RKO (cell line): ENCODE results near the gene ZNF618.
"Not testable (repeated sequence)": the region's sequence is repeated elsewhere in the genome, so short reads cannot be mapped to it uniquely, and the experiment has no call there.

Experiments
- DNase-seq: peaks from one replicate; pipeline ENCODE4 v3.0.0-alpha.2; 2016; ENCODE audit warnings: low spot score

ZNF618 gene

DNA sequence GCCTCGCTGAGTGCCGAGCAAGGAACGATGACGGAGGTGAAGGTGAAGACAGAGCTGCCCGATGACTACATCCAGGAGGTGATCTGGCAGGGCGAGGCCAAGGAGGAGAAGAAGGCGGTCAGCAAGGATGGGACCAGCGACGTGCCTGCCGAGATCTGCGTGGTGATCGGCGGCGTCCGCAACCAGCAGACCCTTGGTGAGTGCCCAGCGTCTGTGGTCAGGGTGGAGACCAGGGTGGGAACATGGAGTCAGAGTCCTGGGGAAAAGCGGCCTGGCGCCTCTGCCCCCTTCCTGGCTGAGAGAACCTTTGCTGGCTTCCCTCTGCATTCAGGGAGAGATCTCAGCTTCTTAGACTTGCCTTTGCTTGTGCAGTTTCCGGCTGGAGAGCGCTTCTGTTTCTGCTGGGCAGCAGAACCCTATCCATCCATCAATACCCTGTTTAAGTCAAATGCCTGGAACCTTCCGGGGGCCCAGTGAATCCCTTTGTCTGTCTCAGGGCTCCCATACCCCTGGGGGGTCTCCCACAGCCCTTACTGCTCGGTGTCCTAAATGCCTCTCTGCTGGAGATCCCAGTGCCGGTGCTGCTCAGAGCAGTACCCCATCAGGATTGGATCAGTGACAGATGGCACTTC, 112.4 kb downstream of the ZNF618 start:
- no peak for DNase-seq

DNA sequence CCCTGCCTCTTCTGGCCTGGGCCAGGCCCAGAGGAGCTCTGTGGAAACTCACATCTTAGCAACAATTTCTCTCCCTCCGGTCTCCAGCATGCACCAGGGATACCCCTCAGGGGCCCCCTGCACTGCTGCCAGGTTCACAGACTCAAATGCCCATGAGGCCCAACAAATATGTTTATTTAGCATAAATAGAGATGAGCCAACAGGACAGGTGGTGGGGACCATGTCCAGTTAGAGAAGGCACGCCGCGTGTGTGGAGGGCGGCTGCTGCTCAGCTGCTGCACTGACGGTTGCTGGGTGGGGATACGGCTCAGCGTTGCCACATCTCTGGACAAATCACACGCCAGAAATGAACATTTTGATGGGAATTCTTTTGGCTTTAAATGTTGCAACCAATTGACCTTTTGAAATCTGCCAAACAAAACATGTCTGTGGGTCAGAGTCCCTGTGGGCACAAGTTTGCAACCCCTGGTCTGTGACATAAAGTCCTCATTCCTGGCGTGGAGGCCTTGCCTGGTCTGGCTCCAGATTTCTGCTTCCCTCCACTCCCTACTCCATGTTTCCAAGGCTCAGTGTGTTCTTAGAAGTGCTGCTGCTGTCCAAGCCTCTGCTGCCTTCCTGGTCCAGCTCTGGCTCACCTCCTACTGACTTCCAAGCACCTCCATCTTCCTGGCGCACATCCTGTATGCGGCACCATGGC, 113.1 kb downstream of the ZNF618 start:
- DNase-seq = no peak

DNA sequence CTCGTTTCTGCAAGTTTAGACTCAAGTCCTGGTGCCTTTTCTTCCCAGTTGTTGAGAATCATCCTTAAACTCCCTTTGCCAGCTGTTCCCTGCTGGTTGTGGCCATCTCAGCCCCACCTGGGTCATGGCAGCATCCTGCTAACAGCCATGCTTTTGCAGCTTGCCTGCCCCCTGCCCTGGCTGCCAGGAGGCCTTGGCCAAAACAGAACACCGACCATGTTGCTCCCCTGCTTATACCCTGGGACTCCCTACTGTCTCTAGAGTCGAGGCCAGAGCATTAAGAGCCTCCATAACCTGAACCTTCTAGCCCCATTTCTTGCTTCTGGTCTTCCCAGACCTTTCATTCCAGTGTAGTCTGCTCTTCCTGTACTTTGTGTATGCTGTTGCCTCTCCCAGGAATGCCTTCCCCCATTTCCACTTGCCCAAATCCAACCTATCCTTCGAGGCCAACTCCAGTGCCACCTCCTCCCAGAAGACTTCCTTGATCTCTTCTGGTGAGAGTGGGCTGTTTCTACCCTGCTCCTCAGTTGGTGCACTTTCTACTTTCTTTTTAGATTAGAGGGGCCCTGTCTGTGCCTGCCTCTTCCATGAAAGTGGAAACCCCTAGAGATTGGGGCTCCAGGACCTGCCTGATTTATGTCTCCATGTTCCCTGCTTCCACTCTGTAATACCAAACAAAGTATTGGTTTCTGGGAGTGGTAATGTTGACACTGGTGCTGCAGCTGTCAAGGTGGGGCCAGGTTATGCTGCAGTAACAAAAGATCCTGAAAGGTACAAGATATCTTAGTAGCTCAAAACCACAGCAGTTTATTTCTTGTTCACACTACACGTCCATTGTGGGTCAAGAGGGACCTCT, 113.8 kb downstream of the ZNF618 start:
- DNase-seq = no peak

DNA sequence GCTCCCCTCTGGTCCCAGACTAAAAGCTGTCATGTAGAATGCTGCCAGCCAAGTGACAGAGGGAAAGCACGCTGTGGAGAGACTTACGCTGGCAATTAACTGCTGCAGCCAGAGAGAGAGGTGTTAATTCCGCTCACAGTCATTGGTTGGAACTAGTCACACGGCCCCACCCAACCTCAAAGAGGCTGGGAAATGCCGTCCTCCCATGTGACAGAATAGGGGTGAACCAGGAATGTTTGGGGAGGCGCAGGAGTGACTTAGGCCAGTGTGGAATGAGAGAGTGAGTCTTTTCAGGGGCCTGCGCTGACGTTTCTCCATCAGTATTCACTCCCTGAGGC, 114.4 kb downstream of the ZNF618 start:
- no peak for DNase-seq

DNA sequence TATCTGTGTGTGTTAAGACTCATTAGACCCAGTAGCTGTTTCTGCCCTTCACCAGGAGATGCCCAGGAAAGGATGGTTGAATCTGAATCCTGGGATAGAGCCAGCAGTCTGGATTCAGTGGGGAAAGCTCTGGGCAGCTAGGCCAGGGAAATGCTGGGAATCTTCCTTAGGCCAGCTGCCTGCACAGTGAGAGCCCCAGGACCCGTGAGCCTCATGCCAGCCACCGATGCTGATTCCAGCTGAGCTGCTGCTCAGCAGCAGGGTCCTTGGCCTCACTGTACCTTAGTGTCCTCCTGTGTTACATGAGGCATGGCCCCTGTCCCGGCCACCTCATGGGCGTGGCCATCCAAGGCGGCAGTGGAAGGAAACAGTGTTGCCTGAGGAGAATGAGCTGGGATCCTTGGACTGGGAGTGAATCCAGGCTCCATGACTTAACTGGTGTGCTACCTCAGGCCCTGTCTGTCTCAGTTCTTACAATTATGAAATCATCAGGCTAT, 114.9 kb downstream of the ZNF618 start:
- DNase-seq = no peak

DNA sequence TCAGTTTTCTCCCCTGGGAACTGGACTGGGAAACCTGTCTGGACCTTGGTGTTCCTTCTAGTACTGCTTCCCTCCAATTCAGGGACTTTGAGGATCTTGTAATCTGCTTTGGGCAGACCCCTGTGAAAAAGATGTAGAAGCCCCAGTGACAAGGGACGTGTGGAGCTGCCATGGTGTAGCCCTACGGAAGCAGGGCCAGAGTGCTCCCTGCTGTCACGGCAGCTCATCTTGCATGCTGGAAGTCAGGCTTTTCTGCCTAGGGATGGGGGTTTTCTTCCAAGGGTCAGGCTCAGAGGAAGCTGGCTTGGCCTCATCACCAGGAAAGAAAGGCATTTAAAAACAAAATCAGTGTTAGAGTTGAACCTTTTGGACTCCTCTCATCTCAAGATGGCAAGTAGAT, 115.6 kb downstream of the ZNF618 start:
- DNase-seq = no peak

DNA sequence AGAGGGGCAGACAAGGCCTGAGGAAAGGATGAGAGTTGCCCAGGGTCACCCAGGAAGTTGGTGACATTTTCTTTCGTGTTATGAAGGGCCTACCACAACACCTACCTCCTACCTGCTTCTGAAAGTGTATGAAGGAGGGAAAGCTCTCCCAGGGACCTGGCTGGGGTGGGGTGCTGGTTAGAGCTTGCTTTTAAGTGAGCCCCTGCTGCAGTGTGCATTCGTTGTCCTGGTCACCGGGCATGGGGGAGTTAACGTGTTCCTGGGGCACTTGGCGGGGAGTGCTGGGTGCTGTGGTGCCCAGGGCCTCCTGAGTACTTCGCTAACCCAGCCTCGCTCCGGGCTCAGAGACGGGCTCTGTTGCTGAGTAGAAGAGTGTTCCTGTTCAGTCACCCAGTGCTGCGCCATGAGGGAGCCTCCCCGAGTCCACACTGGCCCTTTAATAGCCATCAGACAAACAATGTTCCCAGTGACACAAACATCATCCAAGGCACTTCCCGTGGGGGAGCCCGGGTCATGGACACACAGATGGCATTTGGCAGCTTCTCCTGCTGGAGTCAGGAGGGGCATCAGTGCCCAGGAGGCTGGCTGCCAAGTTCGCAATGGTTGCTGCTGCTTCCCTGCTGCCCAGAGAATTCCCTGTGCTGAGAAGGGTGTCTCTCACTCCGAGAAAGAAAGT, 116.3 kb downstream of the ZNF618 start:
- DNase-seq = no peak

DNA sequence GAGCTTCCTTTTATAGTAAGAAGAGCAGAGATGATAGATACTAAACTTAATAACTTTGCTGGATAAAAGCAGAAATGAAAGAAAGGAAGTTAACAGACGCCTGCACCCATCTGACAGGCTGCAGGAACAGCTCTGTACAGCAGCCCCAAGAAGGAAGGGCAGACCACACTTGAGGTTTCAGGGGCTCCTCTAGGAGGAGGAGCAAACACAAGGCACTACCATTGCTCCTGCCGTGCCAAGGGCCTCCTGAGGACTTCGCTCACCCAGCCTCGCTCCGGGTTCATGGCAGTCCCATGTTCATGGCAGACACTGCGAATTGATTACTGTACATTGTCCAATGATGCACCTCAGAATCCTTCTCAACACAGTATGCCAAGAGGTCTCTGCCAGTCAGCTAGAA, 116.9 kb downstream of the ZNF618 start:
- DNase-seq = no peak

DNA sequence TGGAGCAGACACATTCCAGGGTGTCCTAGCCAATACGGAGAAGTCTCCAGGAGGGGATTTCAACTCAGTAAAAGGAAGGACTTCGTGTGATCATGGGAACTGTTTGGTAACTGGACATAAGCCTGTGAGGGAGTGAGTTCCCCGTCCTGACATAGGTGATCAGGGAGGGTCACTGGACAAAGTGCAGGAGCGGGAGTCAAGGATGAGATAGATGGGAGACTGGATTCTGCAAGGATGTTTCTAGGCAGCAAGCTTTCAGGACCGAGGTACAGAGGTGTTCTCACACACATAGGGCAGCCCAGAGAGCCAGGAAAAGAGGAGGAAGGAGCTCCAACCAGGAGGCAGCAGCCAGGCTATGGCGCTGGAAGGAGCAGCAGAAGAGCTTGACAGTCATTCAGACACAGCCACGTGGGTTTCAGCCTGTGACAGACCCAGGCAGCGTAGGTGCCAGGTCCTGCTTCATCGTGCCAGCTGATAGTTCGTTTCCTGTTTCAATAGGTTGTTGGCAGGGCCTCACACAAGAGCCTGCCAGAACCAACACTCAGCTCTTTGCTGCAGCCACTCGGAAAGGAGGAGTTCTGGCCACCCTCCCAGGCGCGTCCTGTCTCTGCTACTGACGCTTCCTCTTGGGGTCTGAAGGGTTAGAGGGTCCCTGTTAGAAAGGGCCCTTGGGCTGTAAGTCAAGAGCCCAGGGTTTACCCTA, 117.9 kb downstream of the ZNF618 start:
- DNase-seq = no peak

DNA sequence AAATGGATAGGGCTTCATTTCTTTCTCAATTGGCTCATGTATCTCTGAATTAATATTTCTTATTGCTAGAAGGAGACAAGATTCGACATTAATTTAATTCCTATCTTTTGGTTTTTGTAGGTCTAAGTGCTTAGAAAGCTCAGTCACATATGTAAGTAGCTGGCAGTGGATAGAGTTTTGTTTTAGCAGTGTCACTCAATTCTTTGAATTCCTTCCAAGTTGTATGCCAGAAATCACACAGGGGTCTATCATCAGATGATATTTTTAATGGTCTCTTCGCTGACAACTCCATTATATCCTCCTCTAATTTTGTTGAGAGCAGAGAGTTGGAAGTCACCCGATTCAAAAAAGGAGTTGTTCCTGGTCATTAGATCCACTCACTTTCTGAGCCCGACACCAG, 119.3 kb downstream of the ZNF618 start:
- DNase-seq = no peak

DNA sequence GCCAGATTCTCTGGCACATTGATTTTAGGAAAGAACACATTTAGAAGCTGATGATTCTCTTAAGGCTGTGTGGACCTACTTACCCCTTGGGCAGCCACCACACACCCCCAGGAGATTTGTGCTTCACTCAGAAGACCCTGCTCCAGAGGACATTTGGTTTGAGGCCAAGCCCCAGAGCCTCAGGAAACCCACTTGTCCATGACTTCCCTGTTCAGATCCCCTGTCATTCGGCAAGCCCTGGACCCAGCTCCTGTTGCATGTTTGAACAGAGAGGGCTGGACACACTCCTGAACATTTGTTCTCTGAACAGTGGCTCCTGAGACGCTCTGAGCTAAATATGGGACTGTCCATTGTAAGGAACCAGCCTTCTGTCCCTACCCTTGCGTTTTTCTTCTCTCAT, 119.9 kb downstream of the ZNF618 start:
- no peak for DNase-seq

DNA sequence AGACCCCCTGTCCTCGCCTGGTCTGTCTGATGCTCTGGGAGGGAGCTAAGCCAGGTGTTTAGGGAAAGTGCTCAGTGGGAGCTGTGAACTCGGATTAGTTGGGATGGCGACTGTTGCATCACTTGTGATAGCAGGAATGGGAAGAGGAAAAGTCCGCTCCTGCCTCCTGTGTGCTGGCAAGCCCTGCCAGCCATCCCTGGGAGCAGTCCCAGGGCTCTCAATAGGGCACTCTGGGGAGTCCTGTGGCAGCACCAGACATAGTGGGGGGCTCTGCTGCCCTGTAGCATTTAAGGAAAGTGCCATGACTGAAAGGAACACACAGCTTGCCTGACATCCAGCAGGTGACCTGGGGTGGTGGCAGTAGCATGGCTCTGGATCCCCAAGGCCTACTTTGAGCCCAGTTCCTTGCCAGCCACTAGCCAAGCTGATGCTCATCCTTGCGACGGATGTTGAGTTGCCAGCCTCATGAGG, 120.5 kb downstream of the ZNF618 start:
- DNase-seq = no peak

DNA sequence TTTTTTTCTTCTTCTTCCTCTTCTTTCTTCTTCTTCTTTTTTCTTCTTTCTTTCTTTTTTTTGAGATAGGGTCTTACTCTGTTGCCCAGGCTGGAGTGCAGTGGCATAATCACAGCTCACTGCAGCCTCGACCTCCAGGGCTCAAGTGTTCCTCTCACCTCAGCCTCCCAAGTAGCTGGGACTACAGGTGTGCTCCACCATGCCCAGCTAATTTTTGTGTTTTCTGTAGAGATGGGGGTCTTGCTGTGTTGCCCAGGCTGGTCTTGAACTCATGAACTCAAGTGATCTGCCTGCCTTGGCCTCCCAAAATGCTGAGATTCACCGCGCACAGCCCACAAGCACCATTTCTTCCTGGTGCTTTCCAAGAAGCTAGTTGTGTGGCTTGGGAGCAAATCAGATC, 121.0 kb downstream of the ZNF618 start:
- not testable (repeated sequence) for DNase-seq

DNA sequence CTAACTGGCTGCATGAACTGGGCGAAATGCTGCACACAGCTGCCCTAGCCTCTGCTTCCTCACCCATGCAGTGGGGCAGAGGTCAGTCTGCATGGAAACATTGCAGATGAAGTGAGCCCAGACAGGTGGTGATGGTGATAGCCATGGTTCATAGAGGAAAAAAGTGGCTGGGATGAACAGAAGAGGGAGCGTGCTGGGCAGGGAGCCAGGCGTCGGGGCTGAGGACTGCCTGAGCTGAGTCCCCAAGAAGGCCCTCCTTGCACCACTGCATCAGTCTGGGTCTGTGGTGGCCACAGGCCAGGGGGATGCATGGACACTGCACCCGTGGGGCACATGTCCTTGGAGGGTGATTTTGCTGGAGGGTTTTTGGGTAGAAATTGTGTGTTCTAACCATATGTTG, 121.5 kb downstream of the ZNF618 start:
- no peak for DNase-seq

DNA sequence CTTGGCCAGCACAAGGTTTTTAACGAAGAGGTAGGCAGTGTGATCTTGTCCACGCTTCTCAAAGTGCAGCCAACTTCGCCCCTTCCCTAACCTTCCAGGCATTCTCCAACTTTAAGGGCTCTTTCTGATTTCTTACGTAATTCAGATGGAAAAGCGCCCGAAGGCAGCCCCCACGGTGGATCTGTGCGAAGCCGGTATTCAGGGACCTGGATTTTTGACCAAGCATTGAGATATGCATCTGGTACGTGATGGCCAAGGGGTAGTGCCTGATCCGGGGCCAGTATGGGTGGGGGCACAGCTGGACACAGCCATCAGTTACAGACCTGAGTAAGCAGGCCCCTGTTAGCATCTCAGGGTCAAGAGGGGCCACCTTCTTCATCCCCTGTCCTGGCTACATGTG, 122.0 kb downstream of the ZNF618 start:
- no peak for DNase-seq

DNA sequence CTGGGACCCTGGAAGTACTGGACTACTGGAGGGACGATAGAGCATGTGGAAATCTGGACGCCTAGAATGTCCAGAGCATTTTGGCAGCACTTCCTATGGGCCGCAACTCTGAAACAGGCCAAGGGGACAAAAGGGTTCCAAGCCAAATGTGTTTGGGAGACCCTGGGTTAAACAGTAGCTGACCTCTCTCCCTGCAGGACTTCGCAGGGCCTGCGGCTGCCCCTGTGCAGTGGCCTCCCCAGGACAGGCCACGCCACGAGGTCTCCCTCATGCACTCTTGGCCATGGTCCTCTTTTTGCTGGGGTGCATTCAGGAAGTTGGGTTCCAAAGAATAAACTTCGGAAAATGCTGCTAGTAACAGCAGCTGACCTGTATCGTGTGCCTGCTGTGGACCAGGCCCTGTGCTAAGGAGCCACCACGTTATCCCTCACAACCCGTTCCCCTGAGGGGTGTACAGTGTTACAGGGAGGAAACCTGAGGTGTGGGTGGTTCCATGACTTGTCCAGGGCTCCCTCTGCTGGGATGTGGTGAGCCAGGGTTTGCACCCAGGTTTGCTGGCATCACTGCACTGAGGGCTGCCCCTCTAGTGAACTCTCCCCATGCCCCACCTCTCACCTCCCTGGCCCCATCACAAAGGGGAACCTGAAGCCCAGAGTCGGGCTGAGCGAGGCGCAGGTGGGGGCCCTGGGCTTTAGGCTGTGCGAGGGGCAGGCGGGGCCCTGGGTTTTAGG, 122.6 kb downstream of the ZNF618 start:
- no peak for DNase-seq

DNA sequence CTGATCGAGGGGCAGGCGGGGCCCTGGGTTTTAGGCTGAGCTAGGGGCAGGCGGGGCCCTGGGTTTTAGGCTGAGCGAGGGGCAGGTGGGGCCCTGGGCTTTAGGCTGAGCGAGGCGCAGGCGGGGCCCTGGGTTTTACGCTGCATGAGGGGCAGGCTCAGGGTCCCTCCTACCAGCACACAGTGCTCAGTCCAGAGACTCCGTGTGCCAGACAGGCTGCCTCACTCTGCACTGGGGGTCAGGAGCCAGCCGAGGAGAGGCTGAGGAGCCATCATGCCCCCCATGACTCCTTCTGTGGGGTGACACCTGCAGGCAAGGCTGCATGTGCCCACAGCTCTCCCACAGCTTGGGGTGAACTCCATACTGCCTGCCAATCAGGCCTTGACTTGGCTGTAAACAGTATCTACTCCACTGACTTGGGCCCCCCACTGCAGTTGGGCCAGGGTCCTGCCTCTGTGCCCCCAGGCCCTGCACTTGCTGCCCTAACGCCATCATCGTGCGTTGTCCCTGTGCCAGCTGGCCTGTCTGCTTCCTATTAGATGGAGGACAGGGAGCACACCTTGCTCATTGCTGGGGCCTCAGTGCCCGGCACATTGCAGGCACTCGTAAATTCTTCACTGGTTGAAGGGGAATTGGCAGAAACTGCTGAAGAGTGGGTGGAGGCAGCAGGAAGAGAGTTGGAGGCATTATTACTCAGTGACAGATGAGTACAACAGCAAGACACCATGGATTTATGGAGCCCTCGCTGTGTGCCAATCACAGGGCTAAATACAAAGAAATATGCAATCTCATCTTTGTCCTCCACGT, 123.3 kb downstream of the ZNF618 start:
- DNase-seq = peak; percentile 21

DNA sequence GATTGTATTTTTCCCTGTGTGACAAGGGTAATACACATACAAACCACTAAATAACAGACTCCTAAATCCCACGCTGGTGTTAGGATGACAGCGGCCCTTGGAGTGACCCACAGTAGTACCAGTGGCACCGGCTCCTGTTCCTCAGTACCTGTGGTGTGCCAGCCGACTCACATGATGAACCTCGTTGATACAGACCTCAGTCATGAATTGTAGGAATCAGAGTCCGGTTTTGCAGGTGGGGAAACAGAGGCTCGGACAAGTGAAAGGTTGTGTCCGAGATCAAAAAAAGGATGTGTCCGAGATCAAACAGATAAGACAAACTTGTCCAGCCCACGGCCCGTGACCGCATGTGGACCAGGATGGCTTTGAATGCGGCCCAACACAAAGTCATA, 124.0 kb downstream of the ZNF618 start:
- no peak for DNase-seq

DNA sequence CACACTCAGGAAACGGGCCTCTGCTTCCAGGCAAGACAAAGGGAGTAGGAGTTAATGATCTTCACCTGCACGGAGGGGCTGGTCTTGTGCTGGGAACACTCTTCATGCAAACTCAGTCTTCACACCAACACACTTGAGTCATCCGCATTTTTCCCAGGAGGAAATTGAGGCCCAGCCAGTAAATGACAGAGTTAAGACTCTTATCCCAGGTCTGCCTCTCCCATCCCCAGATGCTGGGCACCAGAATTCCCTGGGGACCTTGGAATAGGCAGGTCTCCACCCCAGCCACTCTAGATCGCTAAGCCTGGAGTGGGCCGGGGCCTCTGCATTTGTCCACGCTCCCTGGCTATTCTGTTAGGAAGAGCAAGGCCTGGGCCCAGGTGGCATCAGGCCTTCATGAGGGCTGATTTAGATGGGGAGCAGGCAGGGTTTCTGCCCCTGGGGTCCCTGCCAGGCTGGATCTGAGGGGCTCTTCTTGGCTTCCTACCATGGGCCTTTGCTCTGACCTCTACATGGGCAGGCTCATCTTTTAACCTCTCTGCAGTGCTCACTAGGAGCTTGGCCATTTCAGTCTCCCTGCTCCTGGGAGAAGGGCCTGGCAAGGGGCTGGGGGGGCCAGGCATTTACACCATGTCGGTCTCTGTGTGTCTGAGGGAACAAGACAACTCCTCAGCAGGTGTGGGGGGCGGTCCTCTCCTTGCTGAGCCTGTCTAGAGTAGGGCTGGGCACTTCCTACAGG, 124.7 kb downstream of the ZNF618 start:
- DNase-seq = no peak

DNA sequence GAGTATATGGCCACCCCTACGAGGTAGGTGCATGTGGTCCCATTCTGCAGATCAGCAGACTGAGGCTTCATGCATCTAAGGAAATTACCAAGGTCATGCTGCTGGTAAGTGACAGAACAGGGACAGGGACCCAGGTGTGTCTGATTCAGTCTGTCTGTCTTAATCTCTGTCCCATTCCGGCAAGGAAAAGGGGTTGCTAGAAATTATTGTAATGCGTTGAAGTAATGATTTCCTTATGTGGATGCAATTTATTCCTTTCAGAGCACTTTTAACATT, 125.2 kb downstream of the ZNF618 start:
- DNase-seq = no peak
